NB4 (cell line): ENCODE measurements around the gene CBFA2T2.

ENCODE experiments used
- CTCF ChIP-seq: IDR thresholded peaks from one replicate; pipeline ENCODE4 v1.5.1; 2012; ENCODE audit warnings: low read depth, low read length
- MYC ChIP-seq: IDR thresholded peaks from 2 replicates; pipeline ENCODE4 v1.6.1; 2011; ENCODE audit warnings: low read depth, low read length
- POLR2A ChIP-seq: IDR thresholded peaks from 2 replicates; pipeline ENCODE4 v1.6.1; 2011; ENCODE audit warnings: mild to moderate bottlenecking; ENCODE audit not compliant: insufficient read length; ENCODE audit errors: extremely low read depth

GRCh38 chr20:33556246-33556645 lies 66.3 kb downstream of the CBFA2T2 start:
- TF ChIP-seq CTCF (no peak), POLR2A (no peak), MYC (no peak)
